Mucosa of rectum (tissue), 2 donors: ENCODE measurements around the gene SUMF2.
"Not testable (repeated sequence)": the region's sequence is repeated elsewhere in the genome, so short reads cannot be mapped to it uniquely, and the experiment has no call there.

Source experiments
- H3K27ac ChIP-seq, 2 donors: one replicate each; pipeline ENCODE4 v1.7.0; 2013; ENCODE audit warnings: inconsistent platforms in 2 of 2, low read depth in 2 of 2, low read length in 2 of 2
- H3K27me3 ChIP-seq, 2 donors: one replicate each; pipeline ENCODE4 v1.7.0; 2013; ENCODE audit warnings: low read length in 2 of 2; ENCODE audit not compliant: control insufficient read depth in 2 of 2, insufficient read depth in 2 of 2
- H3K36me3 ChIP-seq, 2 donors: one replicate each; pipeline ENCODE4 v1.7.0; 2013; ENCODE audit warnings: low read length in 2 of 2; ENCODE audit not compliant: control insufficient read depth in 2 of 2, insufficient read depth in 2 of 2
- H3K4me1 ChIP-seq, 2 donors: one replicate each; pipeline ENCODE4 v1.7.0; 2013; ENCODE audit warnings: low read length in 2 of 2, mild to moderate bottlenecking in 1 of 2; ENCODE audit not compliant: control insufficient read depth in 2 of 2, insufficient read depth in 2 of 2
- H3K4me3 ChIP-seq, 2 donors: one replicate each; pipeline ENCODE4 v1.7.0; 2013; ENCODE audit warnings: low read length in 2 of 2
- H3K9ac ChIP-seq, 2 donors: one replicate each; pipeline ENCODE4 v1.7.0; 2013; ENCODE audit warnings: low read length in 2 of 2, low read depth in 1 of 2, mild to moderate bottlenecking in 1 of 2
- H3K9me3 ChIP-seq, 2 donors: one replicate each; pipeline ENCODE4 v1.7.0; 2013; ENCODE audit warnings: low read length in 2 of 2; ENCODE audit not compliant: control insufficient read depth in 2 of 2
- donor health status: healthy.
- donor health status: Normal muscosa, but diverticular disease.

The SUMF2 gene

GRCh38 chr7:56083150-56083785, 19.2 kb downstream of the SUMF2 start:
- Histone ChIP-seq H3K9ac (no peak overlapping the region), H3K27me3 (no peaks in the 10 kb centered on the region), H3K27ac (no peak overlapping the region), H3K4me1 (peaks cover 0 to 6% of the 10 kb centered on the region in 2 donors), H3K9me3 (no peaks in the 10 kb centered on the region), H3K4me3 (no peak overlapping the region), H3K36me3 (peaks cover 6 to 10% of the 10 kb centered on the region in 2 donors)

- Histone ChIP-seq H3K9me3 (no peaks in the 10 kb centered on the region), H3K9ac (no peak overlapping the region), H3K27me3 (no peaks in the 10 kb centered on the region), H3K4me3 (no peak overlapping the region), H3K36me3 (peaks cover 0 to 5% of the 10 kb centered on the region in 2 donors), H3K4me1 (no peaks in the 10 kb centered on the region), H3K27ac (no peak overlapping the region)
These were observed 22.7 kb downstream of the SUMF2 start for GRCh38 chr7:56086761-56087160.

- Histone ChIP-seq H3K9me3 (no peaks in the 10 kb centered on the region), H3K4me3 (no peak overlapping the region), H3K27ac (no peak overlapping the region), H3K4me1 (no peaks in the 10 kb centered on the region), H3K27me3 (no peaks in the 10 kb centered on the region), H3K9ac (no peak overlapping the region), H3K36me3 (peaks cover 0 to 5% of the 10 kb centered on the region in 2 donors)
These were observed 23.4 kb downstream of the SUMF2 start for GRCh38 chr7:56087445-56087844.

- H3K9ac ChIP-seq = no peak overlapping the region
- peak overlapping the region in 1 of 2 donors; percentile 16 for H3K27ac ChIP-seq
- H3K4me3 ChIP-seq = no peak overlapping the region
- no peaks in the 10 kb centered on the region for H3K4me1 ChIP-seq
- no peaks in the 10 kb centered on the region for H3K27me3 ChIP-seq
- H3K9me3 ChIP-seq = no peaks in the 10 kb centered on the region
- H3K36me3 ChIP-seq = peaks cover 0 to 5% of the 10 kb centered on the region in 2 donors
These were observed 27.5 kb downstream of the SUMF2 start for GRCh38 chr7:56091591-56091990.

GRCh38 chr7:56092388-56092787, 28.3 kb downstream of the SUMF2 start:
- not testable (repeated sequence) for H3K27me3 ChIP-seq, H3K27ac ChIP-seq, H3K4me1 ChIP-seq, H3K9ac ChIP-seq, H3K36me3 ChIP-seq, H3K4me3 ChIP-seq, H3K9me3 ChIP-seq

- Histone ChIP-seq H3K27ac (peak within 1 kb of the TSS in 1 of 2 donors; percentile 16), H3K27me3 (no peaks in the 10 kb centered on the region), H3K9me3 (no peaks in the 10 kb centered on the region), H3K36me3 (no peaks in the 10 kb centered on the region), H3K9ac (no peak within 1 kb of the TSS), H3K4me3 (no peak within 1 kb of the TSS), H3K4me1 (no peaks in the 10 kb centered on the region)
These were observed 28.9 kb downstream of the SUMF2 start, which contains the start of gene PHKG1 for GRCh38 chr7:56092789-56093531. Gene PHKG1, minus strand, starts transcription at chr7:56092952. Its CDS starts 4,011 bp downstream, at chr7:56088941.

GRCh38 chr7:56097700-56098099, 33.6 kb downstream of the SUMF2 start:
- H3K27me3 ChIP-seq = no peaks in the 10 kb centered on the region
- H3K27ac ChIP-seq = no peak overlapping the region
- no peak overlapping the region for H3K9ac ChIP-seq
- no peaks in the 10 kb centered on the region for H3K9me3 ChIP-seq
- H3K4me1 ChIP-seq = no peaks in the 10 kb centered on the region
- H3K4me3 ChIP-seq = no peak overlapping the region
- H3K36me3 ChIP-seq = peaks cover 24 to 29% of the 10 kb centered on the region in 2 donors

GRCh38 chr7:56098187-56099008, 34.3 kb downstream of the SUMF2 start:
- not testable (repeated sequence) for H3K9me3 ChIP-seq, H3K4me3 ChIP-seq, H3K27me3 ChIP-seq, H3K27ac ChIP-seq, H3K4me1 ChIP-seq, H3K9ac ChIP-seq
- H3K36me3 ChIP-seq = peaks cover 27 to 36% of the 10 kb centered on the region in 2 donors

- no peaks in the 10 kb centered on the region for H3K27me3 ChIP-seq
- no peaks in the 10 kb centered on the region for H3K9me3 ChIP-seq
- no peak overlapping the region for H3K27ac ChIP-seq
- H3K9ac ChIP-seq = no peak overlapping the region
- no peak overlapping the region for H3K4me3 ChIP-seq
- H3K36me3 ChIP-seq = peaks cover 34 to 43% of the 10 kb centered on the region in 2 donors
- no peaks in the 10 kb centered on the region for H3K4me1 ChIP-seq
These were observed 35.6 kb downstream of the SUMF2 start for GRCh38 chr7:56099653-56100052.

- H3K36me3 ChIP-seq = peaks cover 34 to 43% of the 10 kb centered on the region in 2 donors
- not testable (repeated sequence) for H3K9ac ChIP-seq, H3K9me3 ChIP-seq, H3K4me3 ChIP-seq, H3K27me3 ChIP-seq, H3K27ac ChIP-seq, H3K4me1 ChIP-seq
These were observed 40.1 kb downstream of the SUMF2 start for GRCh38 chr7:56104138-56104537.
